Measurements from ENCODE around the gene EXTL2.
"Not testable (repeated sequence)": the region's sequence is repeated elsewhere in the genome, so short reads cannot be mapped to it uniquely, and the experiment has no call there.

GRCh38 chr1:100825666-100826065 is 69.0 kb downstream of the EXTL2 start:
- TF ChIP-seq CTCF (IDR thresholded peaks at IDR 0.05; ENCODE audit: insufficient read depth, low read length); POLR2AphosphoS5 (IDR thresholded peaks at IDR 0.05; ENCODE audit: low read depth); GABPA (IDR thresholded peaks at IDR 0.05; ENCODE audit: low read depth); SPI1 (IDR thresholded peaks at IDR 0.05; ENCODE audit: borderline replicate concordance, low read depth): not testable (repeated sequence)
- TF ChIP-seq, protein P1, sequence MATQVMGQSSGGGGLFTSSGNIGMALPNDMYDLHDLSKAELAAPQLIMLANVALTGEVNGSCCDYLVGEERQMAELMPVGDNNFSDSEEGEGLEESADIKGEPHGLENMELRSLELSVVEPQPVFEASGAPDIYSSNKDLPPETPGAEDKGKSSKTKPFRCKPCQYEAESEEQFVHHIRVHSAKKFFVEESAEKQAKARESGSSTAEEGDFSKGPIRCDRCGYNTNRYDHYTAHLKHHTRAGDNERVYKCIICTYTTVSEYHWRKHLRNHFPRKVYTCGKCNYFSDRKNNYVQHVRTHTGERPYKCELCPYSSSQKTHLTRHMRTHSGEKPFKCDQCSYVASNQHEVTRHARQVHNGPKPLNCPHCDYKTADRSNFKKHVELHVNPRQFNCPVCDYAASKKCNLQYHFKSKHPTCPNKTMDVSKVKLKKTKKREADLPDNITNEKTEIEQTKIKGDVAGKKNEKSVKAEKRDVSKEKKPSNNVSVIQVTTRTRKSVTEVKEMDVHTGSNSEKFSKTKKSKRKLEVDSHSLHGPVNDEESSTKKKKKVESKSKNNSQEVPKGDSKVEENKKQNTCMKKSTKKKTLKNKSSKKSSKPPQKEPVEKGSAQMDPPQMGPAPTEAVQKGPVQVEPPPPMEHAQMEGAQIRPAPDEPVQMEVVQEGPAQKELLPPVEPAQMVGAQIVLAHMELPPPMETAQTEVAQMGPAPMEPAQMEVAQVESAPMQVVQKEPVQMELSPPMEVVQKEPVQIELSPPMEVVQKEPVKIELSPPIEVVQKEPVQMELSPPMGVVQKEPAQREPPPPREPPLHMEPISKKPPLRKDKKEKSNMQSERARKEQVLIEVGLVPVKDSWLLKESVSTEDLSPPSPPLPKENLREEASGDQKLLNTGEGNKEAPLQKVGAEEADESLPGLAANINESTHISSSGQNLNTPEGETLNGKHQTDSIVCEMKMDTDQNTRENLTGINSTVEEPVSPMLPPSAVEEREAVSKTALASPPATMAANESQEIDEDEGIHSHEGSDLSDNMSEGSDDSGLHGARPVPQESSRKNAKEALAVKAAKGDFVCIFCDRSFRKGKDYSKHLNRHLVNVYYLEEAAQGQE (IDR thresholded peaks at IDR 0.05; ENCODE audit: insufficient replicate concordance, low read depth), result not testable (repeated sequence)
